K562 (cell line): Measurements from ENCODE around the gene RNF217. TPM values are rescaled to one million over a fixed set of nuclear protein-coding genes. Genes with fewer than 3 reads are reported as not detected.

ENCODE experiments used
- EHMT2 ChIP-seq: fragments of 450-650 bp; IDR thresholded peaks from 2 replicates; pipeline ENCODE4 v1.6.1; 2018; ENCODE audit warnings: antibody characterized with exemption
- KAT8 ChIP-seq: fragments of 450-650 bp; IDR thresholded peaks from 2 replicates; pipeline ENCODE4 v1.6.1; 2016; ENCODE audit warnings: low read depth, mild to moderate bottlenecking
- KLF10 ChIP-seq: fragments of 250-450 bp; sonication (Bioruptor Pico); IDR thresholded peaks from 2 replicates; pipeline ENCODE4 v1.6.1; 2021; ENCODE audit warnings: matching md5 sums
- MBD2 ChIP-seq: sonication (generic); IDR thresholded peaks from 2 replicates; pipeline ENCODE4 v1.6.1; 2016; ENCODE audit warnings: low read depth, borderline replicate concordance
- MCM5 ChIP-seq: fragments of 450-650 bp; IDR thresholded peaks from 2 replicates; pipeline ENCODE4 v1.6.1; 2016; ENCODE audit warnings: low read depth
- MEF2A ChIP-seq: IDR thresholded peaks from 2 replicates; pipeline ENCODE4 v1.6.1; 2011; ENCODE audit warnings: low read depth, mild to moderate bottlenecking, low read length, moderate library complexity; ENCODE audit not compliant: control insufficient read depth
- MYNN ChIP-seq, 2 experiments: sonication (generic); formaldehyde crosslinking in 1 of 2; IDR thresholded peaks; 2 replicates each; pipeline versions ENCODE4 v1.5.0 to v1.6.1; 2016 to 2020; ENCODE audit warnings: antibody characterized with exemption in 1 of 2, missing genetic modification reagents in 1 of 2
- PTTG1 ChIP-seq: fragments of 450-650 bp; IDR thresholded peaks from 2 replicates; pipeline ENCODE4 v1.6.1; 2016; ENCODE audit warnings: low read depth, mild to moderate bottlenecking, missing genetic modification characterization, missing compliant biosample characterization
- RBBP5 ChIP-seq: fragments of 200-600 bp; sonication (generic); IDR thresholded peaks from 2 replicates; pipeline ENCODE4 v1.6.1; 2012; ENCODE audit warnings: borderline replicate concordance, mild to moderate bottlenecking, low read length, control low read depth, inconsistent platforms; ENCODE audit not compliant: insufficient read depth, poor library complexity, severe bottlenecking
- RCOR1 ChIP-seq, 2 experiments: IDR thresholded peaks; 2 replicates each; pipeline ENCODE4 v1.6.1; 2012; ENCODE audit warnings: low read depth in 2 of 2, low read length in 2 of 2, borderline replicate concordance in 1 of 2, improper control_type of control experiment in 1 of 2
- RNF2 ChIP-seq: sonication (generic); IDR thresholded peaks from 2 replicates; pipeline ENCODE4 v1.6.1; 2016
- SMAD2 ChIP-seq: fragments of 150-350 bp; IDR thresholded peaks from 2 replicates; pipeline ENCODE4 v1.6.1; 2014; ENCODE audit warnings: low read depth, mild to moderate bottlenecking, low read length
- ZNF384 ChIP-seq: IDR thresholded peaks from 2 replicates; pipeline ENCODE4 v1.6.1; 2012; ENCODE audit warnings: low read depth, low read length, improper control_type of control experiment
- ZNF445 ChIP-seq: fragments of 250-450 bp; sonication (Bioruptor Pico); IDR thresholded peaks from 2 replicates; pipeline ENCODE4 v1.4.0; 2020; ENCODE audit warnings: low read depth, mild to moderate bottlenecking, moderate library complexity
- ZNF586 ChIP-seq: fragments of 450-650 bp; formaldehyde crosslinking; conservative IDR thresholded peaks from 2 replicates; pipeline ENCODE4 v1.4.0; 2020; ENCODE audit warnings: mild to moderate bottlenecking, moderate library complexity
- polyA plus RNA-seq, 8 experiments: library from polyadenylated mRNA; depleted of rRNA in 4 of 8; stranded (reverse) in 5 of 8; unstranded in 3 of 8; fragments of >200 nt; fragmentation: Nextera tagmentation in 2 of 8; fragmentation: Illumina TruSeq in 1 of 8; extraction: Ambion mirVana in 2 of 8; extraction: Trizol in 1 of 8; gene quantifications; 2 replicates each; pipeline versions ENCODE4 v1.2.1 to v1.2.3, GENCODE V29; 2011 to 2014; ENCODE audit warnings: inconsistent platforms in 1 of 8, missing spikeins in 1 of 8
- total RNA-seq, 7 experiments: library from RNA; depleted of rRNA in 6 of 7; stranded (reverse); fragments of >200 nt in 6 of 7; fragmentation: Illumina TruSeq in 2 of 7; extraction: Trizol in 2 of 7; gene quantifications; 2 replicates each; pipeline versions ENCODE4 v1.2.1 to v1.2.3, GENCODE V29; 2011 to 2021; ENCODE audit warnings: low replicate concordance in 1 of 7
- TF ChIP-seq, protein P1 (sequence below), 2 experiments: fragments of 150-350 bp in 1 of 2; IDR thresholded peaks; 2 replicates each; pipeline ENCODE4 v1.6.1; 2012 to 2016; ENCODE audit warnings: low read depth in 2 of 2, low read length in 2 of 2, mild to moderate bottlenecking in 1 of 2, moderate library complexity in 1 of 2
- TF ChIP-seq, protein P2 (sequence below): fragments of 450-650 bp; IDR thresholded peaks from 2 replicates; pipeline ENCODE4 v1.6.1; 2016; ENCODE audit warnings: low read depth, mild to moderate bottlenecking, moderate library complexity
- TF ChIP-seq, protein P3 (sequence below): IDR thresholded peaks from 2 replicates; pipeline ENCODE4 v1.6.1; 2016; ENCODE audit warnings: missing genetic modification characterization, missing compliant biosample characterization
- TF ChIP-seq, protein P4 (sequence below): conservative IDR thresholded peaks from 2 replicates; pipeline ENCODE4 v1.6.1; 2011; ENCODE audit warnings: low read depth, mild to moderate bottlenecking, low read length; ENCODE audit not compliant: control insufficient read depth

The RNF217 gene
- total and polyA plus RNA-seq, 9 of the 15 experiments (the other 6 are each of a cell fraction or from before 2014, with no cell fraction given) = 2.9 to 25.6 (median 12.0) TPM

DNA sequence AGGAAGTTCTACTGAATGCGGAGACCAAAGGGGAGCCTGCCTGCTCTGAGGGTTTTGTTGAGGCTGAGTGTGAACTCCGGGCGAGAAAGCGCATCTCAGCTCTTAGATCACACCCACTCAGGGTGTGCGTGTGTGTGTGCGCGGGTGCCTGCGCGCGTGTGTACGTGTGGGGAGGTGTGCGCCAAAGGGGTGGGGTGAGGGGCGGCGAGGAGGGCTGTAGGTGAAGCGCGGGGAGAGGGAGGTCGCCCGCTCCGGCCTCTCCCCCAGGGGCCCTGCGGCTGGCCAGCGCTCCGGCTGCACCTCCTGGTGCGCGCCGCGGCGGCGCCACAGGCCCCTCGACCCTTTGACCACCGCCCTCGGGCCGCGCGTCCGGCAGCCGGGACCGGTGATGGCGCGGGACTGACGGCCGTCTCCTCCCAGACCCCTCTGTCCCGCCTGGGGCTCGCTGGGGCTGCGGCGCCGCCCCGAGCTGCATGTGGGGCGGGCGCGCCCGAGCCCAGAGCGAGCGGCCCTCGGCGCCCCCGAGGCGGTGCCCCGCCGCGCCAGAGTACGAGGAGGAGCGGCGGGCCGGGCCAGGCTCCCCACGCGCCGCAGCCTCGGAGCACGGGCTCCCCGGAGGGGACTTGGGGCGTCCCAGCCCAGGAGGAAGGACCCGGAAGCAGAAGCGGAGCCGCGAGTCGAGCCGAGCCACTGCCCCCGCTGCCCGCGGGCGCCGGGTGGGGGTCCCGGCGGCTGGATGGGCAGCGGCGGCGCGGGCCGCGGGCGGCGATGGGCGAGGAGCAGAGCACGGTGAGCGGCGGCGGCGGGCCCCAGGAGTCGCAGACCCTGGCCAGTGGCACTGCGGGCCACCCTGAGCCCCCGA lies at the start of gene RNF217 (continued):
- TF ChIP-seq, protein P1, sequence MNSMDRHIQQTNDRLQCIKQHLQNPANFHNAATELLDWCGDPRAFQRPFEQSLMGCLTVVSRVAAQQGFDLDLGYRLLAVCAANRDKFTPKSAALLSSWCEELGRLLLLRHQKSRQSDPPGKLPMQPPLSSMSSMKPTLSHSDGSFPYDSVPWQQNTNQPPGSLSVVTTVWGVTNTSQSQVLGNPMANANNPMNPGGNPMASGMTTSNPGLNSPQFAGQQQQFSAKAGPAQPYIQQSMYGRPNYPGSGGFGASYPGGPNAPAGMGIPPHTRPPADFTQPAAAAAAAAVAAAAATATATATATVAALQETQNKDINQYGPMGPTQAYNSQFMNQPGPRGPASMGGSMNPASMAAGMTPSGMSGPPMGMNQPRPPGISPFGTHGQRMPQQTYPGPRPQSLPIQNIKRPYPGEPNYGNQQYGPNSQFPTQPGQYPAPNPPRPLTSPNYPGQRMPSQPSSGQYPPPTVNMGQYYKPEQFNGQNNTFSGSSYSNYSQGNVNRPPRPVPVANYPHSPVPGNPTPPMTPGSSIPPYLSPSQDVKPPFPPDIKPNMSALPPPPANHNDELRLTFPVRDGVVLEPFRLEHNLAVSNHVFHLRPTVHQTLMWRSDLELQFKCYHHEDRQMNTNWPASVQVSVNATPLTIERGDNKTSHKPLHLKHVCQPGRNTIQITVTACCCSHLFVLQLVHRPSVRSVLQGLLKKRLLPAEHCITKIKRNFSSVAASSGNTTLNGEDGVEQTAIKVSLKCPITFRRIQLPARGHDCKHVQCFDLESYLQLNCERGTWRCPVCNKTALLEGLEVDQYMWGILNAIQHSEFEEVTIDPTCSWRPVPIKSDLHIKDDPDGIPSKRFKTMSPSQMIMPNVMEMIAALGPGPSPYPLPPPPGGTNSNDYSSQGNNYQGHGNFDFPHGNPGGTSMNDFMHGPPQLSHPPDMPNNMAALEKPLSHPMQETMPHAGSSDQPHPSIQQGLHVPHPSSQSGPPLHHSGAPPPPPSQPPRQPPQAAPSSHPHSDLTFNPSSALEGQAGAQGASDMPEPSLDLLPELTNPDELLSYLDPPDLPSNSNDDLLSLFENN (IDR thresholded peaks at IDR 0.05; ENCODE audit: low read depth in 2 of 2, low read length in 2 of 2) = peak in 1 of 2 experiments; percentile 54; a peak in 1 of 4 replicates
- TF ChIP-seq, protein P2, sequence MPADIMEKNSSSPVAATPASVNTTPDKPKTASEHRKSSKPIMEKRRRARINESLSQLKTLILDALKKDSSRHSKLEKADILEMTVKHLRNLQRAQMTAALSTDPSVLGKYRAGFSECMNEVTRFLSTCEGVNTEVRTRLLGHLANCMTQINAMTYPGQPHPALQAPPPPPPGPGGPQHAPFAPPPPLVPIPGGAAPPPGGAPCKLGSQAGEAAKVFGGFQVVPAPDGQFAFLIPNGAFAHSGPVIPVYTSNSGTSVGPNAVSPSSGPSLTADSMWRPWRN = 0 out of 2 replicates have a peak, but pooled peaks have one; percentile 19
- TF ChIP-seq MEF2A (no peak), RNF2 (peak; percentile 46; the same call in 1 of the 2 replicates), MYNN (IDR thresholded peaks at IDR 0.05) (peak; percentile 90), MYNN (CRISPR knock-in tag; IDR thresholded peaks at IDR 0.05) (no peak), MBD2 (no peak; the same call in 1 of the 2 replicates), RBBP5 (peak; percentile 89), ZNF384 (no peak), EHMT2 (no peak), MCM5 (no peak), SMAD2 (no peak), KLF10 (CRISPR knock-in tag) (no peak), KAT8 (no peak), ZNF586 (CRISPR knock-in tag) (no peak), RCOR1 (IDR thresholded peaks at IDR 0.05; ENCODE audit: borderline replicate concordance in 1 of 2, low read depth in 2 of 2, low read length in 2 of 2) (0 out of 4 replicates have a peak, but pooled peaks of 1 of the 2 experiments have one; percentile 10), PTTG1 (tag) (no peak), ZNF445 (CRISPR knock-in tag) (no peak)
- TF ChIP-seq, protein P3, sequence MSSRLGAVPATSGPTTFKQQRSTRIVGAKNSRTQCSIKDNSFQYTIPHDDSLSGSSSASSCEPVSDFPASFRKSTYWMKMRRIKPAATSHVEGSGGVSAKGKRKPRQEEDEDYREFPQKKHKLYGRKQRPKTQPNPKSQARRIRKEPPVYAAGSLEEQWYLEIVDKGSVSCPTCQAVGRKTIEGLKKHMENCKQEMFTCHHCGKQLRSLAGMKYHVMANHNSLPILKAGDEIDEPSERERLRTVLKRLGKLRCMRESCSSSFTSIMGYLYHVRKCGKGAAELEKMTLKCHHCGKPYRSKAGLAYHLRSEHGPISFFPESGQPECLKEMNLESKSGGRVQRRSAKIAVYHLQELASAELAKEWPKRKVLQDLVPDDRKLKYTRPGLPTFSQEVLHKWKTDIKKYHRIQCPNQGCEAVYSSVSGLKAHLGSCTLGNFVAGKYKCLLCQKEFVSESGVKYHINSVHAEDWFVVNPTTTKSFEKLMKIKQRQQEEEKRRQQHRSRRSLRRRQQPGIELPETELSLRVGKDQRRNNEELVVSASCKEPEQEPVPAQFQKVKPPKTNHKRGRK (tag) = no peak
- TF ChIP-seq, protein P4, sequence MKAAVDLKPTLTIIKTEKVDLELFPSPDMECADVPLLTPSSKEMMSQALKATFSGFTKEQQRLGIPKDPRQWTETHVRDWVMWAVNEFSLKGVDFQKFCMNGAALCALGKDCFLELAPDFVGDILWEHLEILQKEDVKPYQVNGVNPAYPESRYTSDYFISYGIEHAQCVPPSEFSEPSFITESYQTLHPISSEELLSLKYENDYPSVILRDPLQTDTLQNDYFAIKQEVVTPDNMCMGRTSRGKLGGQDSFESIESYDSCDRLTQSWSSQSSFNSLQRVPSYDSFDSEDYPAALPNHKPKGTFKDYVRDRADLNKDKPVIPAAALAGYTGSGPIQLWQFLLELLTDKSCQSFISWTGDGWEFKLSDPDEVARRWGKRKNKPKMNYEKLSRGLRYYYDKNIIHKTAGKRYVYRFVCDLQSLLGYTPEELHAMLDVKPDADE = 0 out of 2 replicates have a peak, but pooled peaks have one; percentile 24
